C4-2B (cell line): Measurements from ENCODE around the gene ANXA6.

Experiments used
- ZFX ChIP-seq: fragments of 450-650 bp; IDR thresholded peaks from 2 replicates; pipeline ENCODE4 v1.6.1; 2017
- TF ChIP-seq, protein P1 (sequence below): fragments of 450-650 bp; conservative IDR thresholded peaks from 2 replicates; pipeline ENCODE4 v1.5.1; 2017; ENCODE audit warnings: mild to moderate bottlenecking

DNA sequence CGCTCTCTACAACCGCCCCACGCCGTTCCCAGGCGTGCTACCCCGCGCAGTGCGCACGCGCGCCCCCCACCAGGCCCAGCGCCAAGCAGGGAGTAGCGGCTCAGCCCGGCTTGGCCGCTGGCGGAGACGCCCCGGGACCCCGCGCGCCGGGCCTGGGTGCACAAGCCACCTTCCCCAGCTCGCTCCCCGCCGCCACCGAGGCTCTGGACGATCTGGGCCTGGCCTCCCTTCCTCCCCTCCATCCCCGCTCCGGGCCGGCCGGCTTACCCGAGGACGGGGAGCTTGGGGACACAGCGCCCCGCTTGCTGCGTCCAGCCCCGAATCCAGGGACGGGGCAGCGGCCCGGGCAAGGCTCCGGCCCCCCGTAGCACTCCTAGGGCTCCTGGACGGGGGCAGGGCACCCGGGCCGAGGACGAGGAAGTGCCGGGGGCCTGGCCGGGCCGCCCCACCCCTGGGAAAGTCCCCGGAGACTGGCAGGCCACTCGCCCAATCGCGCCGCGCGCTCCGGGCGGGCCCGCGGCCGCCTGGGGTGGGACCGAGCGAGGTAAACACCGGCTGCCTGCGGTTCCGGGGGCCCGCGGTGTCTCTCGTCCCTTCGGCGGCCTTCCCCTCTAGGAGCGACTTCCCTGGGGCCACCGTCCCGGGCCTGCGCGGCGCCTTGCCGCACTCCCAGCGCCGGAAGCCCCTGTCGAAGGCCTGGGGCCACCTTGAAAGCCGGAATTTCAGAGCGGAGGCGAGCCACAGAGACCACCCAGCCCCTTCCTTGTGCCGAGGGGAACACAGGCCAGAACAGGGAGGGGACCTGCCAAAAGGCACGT, 76.8 kb downstream of the ANXA6 start, which contains the start of gene TNIP1:
- TF ChIP-seq, protein P1, sequence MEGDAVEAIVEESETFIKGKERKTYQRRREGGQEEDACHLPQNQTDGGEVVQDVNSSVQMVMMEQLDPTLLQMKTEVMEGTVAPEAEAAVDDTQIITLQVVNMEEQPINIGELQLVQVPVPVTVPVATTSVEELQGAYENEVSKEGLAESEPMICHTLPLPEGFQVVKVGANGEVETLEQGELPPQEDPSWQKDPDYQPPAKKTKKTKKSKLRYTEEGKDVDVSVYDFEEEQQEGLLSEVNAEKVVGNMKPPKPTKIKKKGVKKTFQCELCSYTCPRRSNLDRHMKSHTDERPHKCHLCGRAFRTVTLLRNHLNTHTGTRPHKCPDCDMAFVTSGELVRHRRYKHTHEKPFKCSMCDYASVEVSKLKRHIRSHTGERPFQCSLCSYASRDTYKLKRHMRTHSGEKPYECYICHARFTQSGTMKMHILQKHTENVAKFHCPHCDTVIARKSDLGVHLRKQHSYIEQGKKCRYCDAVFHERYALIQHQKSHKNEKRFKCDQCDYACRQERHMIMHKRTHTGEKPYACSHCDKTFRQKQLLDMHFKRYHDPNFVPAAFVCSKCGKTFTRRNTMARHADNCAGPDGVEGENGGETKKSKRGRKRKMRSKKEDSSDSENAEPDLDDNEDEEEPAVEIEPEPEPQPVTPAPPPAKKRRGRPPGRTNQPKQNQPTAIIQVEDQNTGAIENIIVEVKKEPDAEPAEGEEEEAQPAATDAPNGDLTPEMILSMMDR, result no peak
- TF ChIP-seq ZFX, result peak; percentile 92
